ENCODE measurements around the gene RASSF10. TPM values are rescaled to one million over a fixed set of nuclear protein-coding genes. Genes with fewer than 3 reads are reported as not detected.
A peak's percentile ranks its signal among the peaks of the same experiment; 100 is the strongest.

The RASSF10 gene
- total RNA-seq = under 1 TPM; 0.57 to 0.67 (median 0.63) TPM
- long read RNA-seq, donor 1 = 0 reads
- long read RNA-seq, donor 2 = 0 reads

- DNase-seq (peak; percentile 78 to 89 (median 84)), ATAC-seq (peak; percentile 85)
- H3K36me3 ChIP-seq (ENCODE audit: low read depth) = no peaks in the 10 kb centered on the region
- intact Hi-C loops (cut with DNase I, micrococcal nuclease) = no loop called here
- H3K4me1 ChIP-seq (ENCODE audit: low read depth) = peaks cover 35% of the 10 kb centered on the region
- no peaks in the 10 kb centered on the region for H3K9me3 ChIP-seq
- H3K4me3 ChIP-seq = no peak within 1 kb of the TSS
- no peak for TF ChIP-seq CTCF (IDR thresholded peaks at IDR 0.05)
Measured at GRCh38 chr11:13008625-13009475, at the start of gene RASSF10. TSS of gene RASSF10 (plus strand) at chr11:13009316. CDS start at chr11:13009577, 261 bp downstream.

- ATAC-seq = no peak
- no peaks in the 10 kb centered on the region for H3K9me3 ChIP-seq
- no peaks in the 10 kb centered on the region for H3K36me3 ChIP-seq (ENCODE audit: low read depth)
- TF ChIP-seq CTCF (IDR thresholded peaks at IDR 0.05) = no peak
- H3K4me3 ChIP-seq = no peak overlapping the region
- no peaks in the 10 kb centered on the region for H3K4me1 ChIP-seq (ENCODE audit: low read depth)
- intact Hi-C loops (cut with DNase I, micrococcal nuclease) = loop anchor here in 1 of 2 donors (5.0 kb wide), 1 partner anchor 191 kb away; no protein-coding TSS in a partner anchor
- DNase-seq = no peak
Measured at GRCh38 chr11:12961615-12962014, 47.5 kb upstream of the RASSF10 start.

GRCh38 chr11:12962306-12962705 is 46.8 kb upstream of the RASSF10 start:
- Histone ChIP-seq H3K4me3 (no peak overlapping the region), H3K36me3 (ENCODE audit: low read depth) (no peaks in the 10 kb centered on the region), H3K4me1 (ENCODE audit: low read depth) (no peaks in the 10 kb centered on the region), H3K9me3 (no peaks in the 10 kb centered on the region)
- intact Hi-C loops (cut with DNase I, micrococcal nuclease) = loop anchor here in 1 of 2 donors (5.0 kb wide), 1 partner anchor 190 kb away; no protein-coding TSS in a partner anchor
- ATAC-seq (no peak), DNase-seq (no peak)
- no peak for TF ChIP-seq CTCF (IDR thresholded peaks at IDR 0.05)

- Histone ChIP-seq H3K36me3 (ENCODE audit: low read depth) (no peaks in the 10 kb centered on the region), H3K4me1 (ENCODE audit: low read depth) (no peaks in the 10 kb centered on the region), H3K9me3 (no peaks in the 10 kb centered on the region), H3K4me3 (no peak overlapping the region)
- intact Hi-C loops (cut with DNase I, micrococcal nuclease) = loop anchor here in 1 of 2 donors (5.0 kb wide), 1 partner anchor 189 kb away; no protein-coding TSS in a partner anchor
- no peak for TF ChIP-seq CTCF (IDR thresholded peaks at IDR 0.05)
- DNase-seq (no peak), ATAC-seq (no peak)
Measured at GRCh38 chr11:12963051-12963450, 46.1 kb upstream of the RASSF10 start.

GRCh38 chr11:12963792-12964536 is 45.2 kb upstream of the RASSF10 start:
- H3K9me3 ChIP-seq = no peaks in the 10 kb centered on the region
- peak; percentile 79 for TF ChIP-seq CTCF (IDR thresholded peaks at IDR 0.05)
- no peak overlapping the region for H3K4me3 ChIP-seq
- intact Hi-C loops (cut with DNase I, micrococcal nuclease) = loop anchor here in 1 of 2 donors (5.0 kb wide), 1 partner anchor 188 kb away; no protein-coding TSS in a partner anchor
- no peaks in the 10 kb centered on the region for H3K4me1 ChIP-seq (ENCODE audit: low read depth)
- ATAC-seq (peak; percentile 87), DNase-seq (peak; percentile 53 to 84 (median 78))
- no peaks in the 10 kb centered on the region for H3K36me3 ChIP-seq (ENCODE audit: low read depth)

All from mucosa of descending colon (tissue), 3 donors.